ENCODE measurements around the gene DPP7.

The DPP7 gene

GRCh38 chr9:137086531-137087408, 27.8 kb downstream of the DPP7 start, which contains the start of gene MAN1B1:
Gene MAN1B1 (plus strand): TSS chr9:137086985. CDS start chr9:137087000, 15 bp downstream.
- peak; percentile 99 for DNase-seq

- DNase-seq, result no peak
These were observed 28.5 kb downstream of the DPP7 start for GRCh38 chr9:137085920-137086530.

DNA sequence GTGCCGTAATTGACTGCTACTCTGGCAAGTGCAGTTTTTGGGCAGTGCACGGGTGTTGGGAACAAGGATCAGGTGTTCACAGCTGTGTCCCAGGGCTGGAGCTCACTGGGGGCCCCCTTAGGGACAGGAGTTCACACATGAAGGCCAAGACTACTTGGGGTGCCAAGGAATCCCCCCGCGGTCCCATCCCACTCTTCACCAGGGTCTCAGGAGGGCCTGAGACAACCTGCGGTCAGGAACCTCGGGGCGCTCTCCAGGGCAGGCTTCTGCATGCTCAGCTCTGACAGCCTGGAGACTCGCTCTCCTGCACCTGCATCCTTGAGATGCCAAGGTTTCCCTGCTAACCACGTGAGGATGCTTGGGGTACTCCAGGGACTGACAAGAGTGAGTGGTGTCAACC, 30.0 kb downstream of the DPP7 start:
- no peak for DNase-seq

DNA sequence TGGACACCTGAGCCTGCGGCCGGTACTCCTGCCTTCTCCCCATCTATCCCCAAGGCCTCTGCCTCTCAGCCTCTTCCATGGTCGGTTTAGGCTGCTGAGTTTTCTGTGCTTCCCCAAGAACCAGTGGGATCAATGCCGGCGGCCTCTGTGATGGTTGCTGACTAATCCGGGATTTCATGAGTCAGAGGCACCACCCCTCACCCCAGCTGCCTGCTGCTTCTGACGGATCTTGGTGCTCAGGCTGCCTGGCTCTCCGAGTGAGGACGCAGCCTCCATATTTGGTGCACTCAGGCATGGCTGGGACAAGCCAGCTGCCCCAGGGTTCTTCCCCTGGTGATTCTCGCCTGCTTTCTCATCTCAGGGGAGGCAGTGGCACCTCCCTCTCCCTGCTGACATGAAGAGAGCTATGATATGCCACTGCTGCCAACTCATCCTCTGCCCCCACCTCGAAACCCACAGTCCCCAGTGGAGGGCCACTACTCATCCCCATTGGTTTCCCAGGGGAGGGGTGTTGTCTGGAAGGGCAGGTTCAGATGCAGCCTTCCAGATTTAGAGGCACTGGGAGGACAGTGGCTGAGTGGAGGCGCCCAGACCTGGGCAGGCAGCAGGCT, 31.0 kb downstream of the DPP7 start:
- no peak for DNase-seq

DNA sequence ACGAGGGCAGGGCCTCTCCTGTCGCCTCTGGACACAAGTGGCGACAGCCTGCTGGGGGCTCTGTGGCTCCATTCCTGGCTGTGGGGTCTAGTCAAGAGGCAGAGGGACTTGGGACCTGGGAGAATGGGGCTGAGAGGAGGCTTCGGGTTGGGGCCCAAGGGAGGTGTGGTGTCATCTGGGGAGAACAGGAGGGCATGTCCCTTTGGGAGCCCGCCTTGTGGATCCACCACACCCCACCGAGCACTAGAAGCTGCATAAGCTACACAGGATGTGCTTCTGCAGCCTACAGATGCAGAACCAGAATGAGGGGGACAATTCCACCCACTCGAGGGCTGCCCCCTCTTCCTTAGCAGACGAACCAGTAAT, 31.6 kb downstream of the DPP7 start:
- no peak for DNase-seq

- DNase-seq, result no peak
These were observed 32.2 kb downstream of the DPP7 start for GRCh38 chr9:137082222-137082924.

DNA sequence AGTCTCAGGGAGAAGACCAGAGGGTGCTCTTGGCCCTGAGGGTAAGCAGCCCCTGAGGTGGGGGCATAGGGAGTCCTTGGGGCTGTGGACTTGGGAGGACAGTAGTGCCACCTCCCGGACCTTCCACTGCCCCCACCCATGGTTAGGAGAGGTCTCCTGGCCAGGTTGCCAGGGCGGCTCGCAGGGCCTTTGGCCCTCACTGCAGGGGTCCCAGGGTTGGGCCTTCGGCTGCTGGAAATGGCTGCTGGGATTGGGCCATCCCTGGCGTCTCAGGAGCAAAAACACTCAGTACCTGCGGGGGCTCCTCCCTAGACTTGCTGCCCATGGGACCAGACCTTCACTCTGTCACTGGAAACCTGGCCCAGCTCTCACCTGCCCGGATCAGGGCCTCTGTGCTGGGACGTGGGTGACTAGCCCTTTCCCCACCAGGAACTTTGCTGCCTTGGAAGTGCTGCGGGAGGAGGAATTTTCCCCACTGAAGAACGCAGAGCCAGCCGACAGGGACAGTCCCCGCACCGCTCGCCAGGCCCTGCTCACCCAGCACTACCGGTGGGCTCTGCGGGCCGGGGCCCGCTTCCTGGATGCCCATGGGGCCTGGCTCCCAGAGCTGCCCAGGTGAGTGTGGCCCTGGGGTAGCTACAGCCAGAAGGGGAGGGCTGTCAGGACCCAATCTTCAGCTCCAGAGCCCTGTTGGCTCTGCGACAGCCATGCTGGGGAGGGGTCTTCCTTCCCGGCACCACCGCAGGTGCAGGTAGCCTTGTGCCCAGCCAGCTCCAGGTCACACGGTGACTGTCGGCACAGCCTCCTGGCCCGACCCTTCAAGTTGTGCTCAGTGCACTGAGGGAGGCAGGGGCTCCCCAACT, 34.0 kb downstream of the DPP7 start:
- no peak for DNase-seq

DNA sequence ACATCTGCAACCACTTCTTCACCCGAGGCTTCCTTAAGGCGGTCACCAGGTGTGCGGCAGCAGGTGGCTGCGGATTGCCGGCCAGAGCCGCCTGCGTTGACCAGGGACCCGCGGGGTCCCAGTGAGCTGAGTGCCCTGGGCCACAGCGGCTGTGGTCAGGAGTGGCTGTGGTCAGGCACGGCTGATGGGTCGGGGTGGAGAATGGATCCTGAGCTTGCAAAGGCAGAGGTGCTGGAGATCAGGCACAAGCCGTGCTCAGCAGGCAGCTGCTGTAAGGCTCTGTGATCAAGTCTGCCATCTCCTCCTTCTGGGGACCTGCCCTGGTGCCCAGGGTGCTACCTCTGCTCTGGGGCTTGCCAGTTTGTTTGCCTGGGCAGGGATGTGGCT, 35.1 kb downstream of the DPP7 start:
- DNase-seq, result no peak

GRCh38 chr9:137078701-137079400, 35.7 kb downstream of the DPP7 start:
- no peak for DNase-seq

DNA sequence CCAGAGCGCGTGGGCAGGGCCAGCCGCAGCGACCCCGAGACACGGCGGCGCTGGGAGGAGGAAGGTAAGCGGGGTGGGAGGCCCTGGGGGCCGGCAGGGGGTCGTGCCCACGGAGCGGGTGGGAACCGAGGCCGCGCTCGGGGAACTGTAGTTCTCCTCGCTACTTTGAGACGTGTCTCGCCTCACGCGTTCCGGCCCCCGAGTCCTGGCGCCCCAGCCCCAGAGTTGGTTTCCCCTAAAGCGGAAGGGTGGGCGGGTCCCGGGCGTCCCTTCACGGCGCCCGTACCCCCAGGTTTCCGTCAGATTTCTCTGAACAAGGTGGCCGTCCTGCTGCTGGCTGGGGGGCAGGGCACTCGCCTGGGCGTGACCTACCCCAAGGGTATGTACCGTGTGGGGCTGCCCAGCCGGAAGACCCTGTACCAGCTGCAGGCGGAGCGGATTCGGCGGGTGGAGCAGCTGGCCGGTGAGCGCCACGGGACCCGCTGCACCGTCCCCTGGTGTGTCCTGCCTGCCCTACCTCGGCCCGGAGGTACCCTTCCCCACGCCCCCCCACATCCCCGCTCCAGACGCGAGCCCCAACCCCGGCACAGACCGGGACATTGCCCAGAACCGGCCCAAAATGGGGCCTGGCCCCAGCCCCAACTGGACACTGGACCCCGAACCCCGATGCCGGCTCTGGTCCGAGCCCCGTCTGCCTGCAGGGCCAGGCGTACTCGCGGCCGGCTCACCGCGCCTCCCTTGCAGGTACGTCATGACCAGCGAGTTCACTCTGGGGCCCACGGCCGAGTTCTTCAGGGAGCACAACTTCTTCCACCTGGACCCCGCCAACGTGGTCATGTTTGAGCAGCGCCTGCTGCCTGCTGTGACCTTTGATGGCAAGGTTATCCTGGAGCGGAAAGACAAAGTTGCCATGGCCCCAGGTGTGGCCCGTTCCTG, 36.5 kb downstream of the DPP7 start:
- DNase-seq, result no peak

GRCh38 chr9:137077010-137077747, 37.4 kb downstream of the DPP7 start, which contains the start of gene UAP1L1:
Gene UAP1L1 (plus strand): TSS chr9:137077517. CDS start chr9:137077533, 16 bp downstream.
- DNase-seq, result peak; percentile 64

DNA sequence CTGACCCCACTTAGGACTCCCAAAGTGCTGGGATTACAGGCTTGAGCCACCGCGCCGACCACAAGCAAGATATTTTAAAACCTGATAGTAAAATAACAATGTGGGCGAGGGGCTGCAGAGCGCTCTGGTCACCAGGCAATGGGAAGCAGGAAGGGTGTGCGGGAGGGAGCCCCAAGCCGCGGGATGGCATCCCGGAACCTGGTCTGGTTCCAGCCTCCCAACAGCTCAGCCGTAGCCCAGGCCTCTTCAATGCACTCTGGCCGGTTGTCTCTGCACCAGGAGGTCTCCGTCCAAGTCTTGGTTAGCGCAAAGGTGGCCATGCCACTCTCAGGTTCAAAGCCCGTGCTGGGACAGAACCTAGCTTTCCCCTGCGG, 37.9 kb downstream of the DPP7 start:
- DNase-seq, result no peak

DNA sequence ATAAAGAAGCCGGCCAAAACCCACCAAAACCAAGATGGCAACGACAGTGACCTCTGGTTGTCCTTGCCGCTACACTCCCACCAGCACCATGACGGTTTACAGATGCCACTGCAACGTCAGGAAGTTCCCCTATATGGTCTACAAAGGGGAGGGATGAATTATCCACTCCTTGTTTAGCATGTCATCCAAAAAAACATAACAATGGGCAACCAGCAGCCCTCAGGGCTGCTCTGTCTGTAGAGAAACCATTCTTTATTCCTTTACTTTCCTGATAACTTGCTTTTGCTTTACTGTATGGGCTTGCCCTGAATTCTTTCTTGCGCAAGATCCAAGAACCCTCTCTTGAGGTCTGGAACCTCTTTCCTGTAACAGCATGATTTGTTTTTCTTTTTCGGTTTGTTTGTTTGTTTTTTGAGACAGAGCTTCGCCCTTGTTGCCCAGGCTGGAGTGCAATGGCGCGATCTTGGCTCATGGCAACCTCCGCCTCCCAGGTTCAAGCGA, 39.2 kb downstream of the DPP7 start:
- no peak for DNase-seq

GRCh38 chr9:137074657-137075274, 39.8 kb downstream of the DPP7 start:
- no peak for DNase-seq

- no peak for DNase-seq
These were observed 40.5 kb downstream of the DPP7 start for GRCh38 chr9:137073992-137074399.

- DNase-seq, result no peak
These were observed 43.3 kb downstream of the DPP7 start for GRCh38 chr9:137071282-137071681.

DNA sequence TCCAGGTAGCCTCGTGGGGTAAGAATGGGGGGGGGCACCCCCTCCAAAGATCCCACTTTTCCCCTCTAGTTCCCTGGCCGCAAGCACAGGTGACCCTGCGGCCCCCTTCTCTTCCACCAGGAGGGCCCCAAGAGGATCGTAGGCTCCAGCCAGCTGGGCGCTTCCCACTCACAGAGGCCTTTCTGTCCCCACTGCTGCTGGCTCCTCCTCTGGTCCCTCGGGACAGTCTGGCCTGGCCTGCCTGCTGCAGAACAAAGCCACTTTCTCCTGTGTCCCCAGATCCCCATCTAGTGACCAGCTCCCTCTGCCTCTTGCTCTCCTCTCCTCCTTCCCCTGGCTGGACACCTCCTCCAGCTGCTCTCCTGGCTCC, 43.6 kb downstream of the DPP7 start:
- no peak for DNase-seq

DNA sequence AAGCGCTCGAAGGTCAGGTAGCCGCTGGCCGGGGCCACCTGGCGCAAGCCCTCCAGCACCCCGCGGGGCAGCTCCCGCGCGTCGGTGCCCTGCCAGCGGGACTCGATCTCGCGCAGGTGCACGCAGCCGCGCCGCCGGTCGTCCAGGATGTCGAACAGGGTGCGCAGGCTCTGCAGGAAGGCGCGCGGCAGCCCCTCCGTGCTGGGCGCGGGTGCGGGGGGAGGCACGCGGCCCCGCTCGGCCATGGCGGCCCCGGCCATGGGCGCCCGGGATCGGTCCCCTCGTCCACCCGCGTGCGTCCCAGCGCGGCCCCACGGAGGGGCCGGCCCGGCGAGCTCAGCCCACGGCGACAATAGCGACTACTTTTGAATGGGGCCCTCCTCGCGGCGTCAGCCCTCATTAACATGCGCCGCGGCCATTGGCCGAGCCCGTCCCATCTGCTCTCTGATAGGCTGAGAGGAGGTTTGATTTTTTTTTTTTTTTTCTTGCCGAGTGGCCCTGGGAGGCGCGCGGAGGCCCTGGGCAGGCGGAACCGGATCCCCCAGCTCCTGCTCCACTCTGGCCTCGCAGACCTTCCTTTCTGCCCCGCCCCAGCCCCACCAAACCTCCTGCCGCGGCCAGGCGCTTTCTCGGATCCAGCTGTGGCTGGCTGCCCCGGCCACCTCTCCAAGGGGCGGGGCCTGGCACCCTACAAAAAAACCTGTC, 44.2 kb downstream of the DPP7 start, which contains the start of gene SAPCD2:
TSS of gene SAPCD2 (minus strand) at position 357 of the 705 bp plus-strand sequence. CDS start at position 260, 97 bp downstream.
- DNase-seq, result peak; percentile 76

All from activated gamma-delta T cell (primary cell).